Naive B cell (primary cell): ENCODE measurements around the gene PTPRG. TPM values are rescaled to one million over a fixed set of nuclear protein-coding genes. Genes with fewer than 3 reads are reported as not detected.

Source experiments
- ATAC-seq, 2 donors: fragments of 150-1000 bp; cut with Tn5 transposase; 2 replicates each; pipeline ENCODE4 v1.10.0; 2021; ENCODE audit warnings: low read depth in 2 of 2, mild to moderate bottlenecking in 2 of 2, moderate library complexity in 2 of 2
- DNase-seq: peaks from one replicate; pipeline ENCODE4 v3.0.0; 2022
- H3K27ac Mint-ChIP-seq, 6 donors: one replicate each; pipeline ENCODE4 v1.8.0; 2020 to 2022; ENCODE audit warnings: mild to moderate bottlenecking in 6 of 6, mixed read lengths in 6 of 6, moderate library complexity in 5 of 6, inconsistent platforms in 2 of 6
- H3K27me3 Mint-ChIP-seq, 3 donors: one replicate each; pipeline ENCODE4 v1.8.0; 2021 to 2022; ENCODE audit warnings: mixed read lengths in 3 of 3, mild to moderate bottlenecking in 1 of 3
- H3K36me3 Mint-ChIP-seq, 2 donors: one replicate each; pipeline ENCODE4 v1.8.0; 2020 to 2022; ENCODE audit warnings: mixed read lengths in 2 of 2, inconsistent platforms in 1 of 2, mild to moderate bottlenecking in 1 of 2
- H3K4me1 Mint-ChIP-seq, 3 donors: one replicate each; pipeline ENCODE4 v1.8.0; 2020 to 2022; ENCODE audit warnings: mixed read lengths in 3 of 3, inconsistent platforms in 1 of 3, mild to moderate bottlenecking in 1 of 3, moderate library complexity in 1 of 3
- H3K4me3 Mint-ChIP-seq, 8 donors: one replicate each; pipeline ENCODE4 v1.8.0; 2020 to 2022; ENCODE audit warnings: mild to moderate bottlenecking in 8 of 8, mixed read lengths in 8 of 8, moderate library complexity in 8 of 8, inconsistent platforms in 2 of 8
- H3K9me3 Mint-ChIP-seq, 7 donors: one replicate each; pipeline ENCODE4 v1.8.0; 2020 to 2022; ENCODE audit warnings: mixed read lengths in 7 of 7, mild to moderate bottlenecking in 5 of 7, inconsistent platforms in 2 of 7, moderate library complexity in 1 of 7
- polyA plus RNA-seq, 6 donors: library from polyadenylated mRNA; unstranded; fragments of 300-500 nt; fragmentation: Illumina TruSeq; gene quantifications; one replicate each; pipeline ENCODE4 v1.2.3, GENCODE V29; 2021; ENCODE audit warnings: low read depth in 6 of 6

The PTPRG gene
- polyA plus RNA-seq, 6 donors from 2014 or later, result 0.05 to 0.20 (median 0.10) TPM; not detected in 1

GRCh38 chr3:61602466-61602865 lies 41.1 kb downstream of the PTPRG start:
- H3K36me3 Mint-ChIP-seq, result no peaks in the 10 kb centered on the region
- peaks cover 0 to 8% (median 3%) of the 10 kb centered on the region in 7 donors for H3K9me3 Mint-ChIP-seq
- no peak for ATAC-seq
- H3K4me3 Mint-ChIP-seq, result no peak overlapping the region
- no peak for DNase-seq
- no peaks in the 10 kb centered on the region for H3K4me1 Mint-ChIP-seq
- no peak overlapping the region for H3K27ac Mint-ChIP-seq
- H3K27me3 Mint-ChIP-seq, result peaks cover 0 to 7% (median 6%) of the 10 kb centered on the region in 3 donors

- no peaks in the 10 kb centered on the region for H3K4me1 Mint-ChIP-seq
- no peak for ATAC-seq
- H3K4me3 Mint-ChIP-seq, result no peak overlapping the region
- no peaks in the 10 kb centered on the region for H3K36me3 Mint-ChIP-seq
- H3K27ac Mint-ChIP-seq, result no peak overlapping the region
- no peak for DNase-seq
- H3K27me3 Mint-ChIP-seq, result peaks cover 0 to 6% (median 3%) of the 10 kb centered on the region in 3 donors
- H3K9me3 Mint-ChIP-seq, result peaks cover 0 to 8% (median 4%) of the 10 kb centered on the region in 7 donors
These were observed 44.3 kb downstream of the PTPRG start for GRCh38 chr3:61605589-61606175.

DNA sequence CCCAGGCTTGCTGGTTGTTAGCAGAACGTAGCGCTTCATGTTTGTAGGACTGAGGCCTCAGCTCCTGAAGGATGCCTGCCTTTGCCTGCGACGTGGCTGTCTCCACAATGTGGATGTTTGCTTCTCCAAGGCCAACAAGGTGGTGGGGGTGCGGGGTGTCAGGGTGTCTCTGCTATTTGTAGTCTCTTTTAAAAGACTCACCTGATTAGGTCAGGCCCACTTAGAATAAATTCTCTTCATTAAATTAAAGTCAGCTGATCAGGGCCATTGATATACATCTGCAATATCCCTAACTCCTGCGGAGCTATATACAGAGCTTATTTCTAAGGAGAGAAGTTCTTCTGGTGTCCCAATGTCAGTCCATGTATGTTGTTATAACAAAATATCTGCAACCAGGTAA lies 44.8 kb downstream of the PTPRG start:
- Mint-ChIP-seq H3K27ac (no peak overlapping the region), H3K27me3 (peaks cover 0 to 6% (median 3%) of the 10 kb centered on the region in 3 donors), H3K4me3 (no peak overlapping the region), H3K4me1 (no peaks in the 10 kb centered on the region), H3K36me3 (no peaks in the 10 kb centered on the region), H3K9me3 (peaks cover 0 to 8% (median 4%) of the 10 kb centered on the region in 7 donors)
- DNase-seq (no peak), ATAC-seq (no peak)

DNA sequence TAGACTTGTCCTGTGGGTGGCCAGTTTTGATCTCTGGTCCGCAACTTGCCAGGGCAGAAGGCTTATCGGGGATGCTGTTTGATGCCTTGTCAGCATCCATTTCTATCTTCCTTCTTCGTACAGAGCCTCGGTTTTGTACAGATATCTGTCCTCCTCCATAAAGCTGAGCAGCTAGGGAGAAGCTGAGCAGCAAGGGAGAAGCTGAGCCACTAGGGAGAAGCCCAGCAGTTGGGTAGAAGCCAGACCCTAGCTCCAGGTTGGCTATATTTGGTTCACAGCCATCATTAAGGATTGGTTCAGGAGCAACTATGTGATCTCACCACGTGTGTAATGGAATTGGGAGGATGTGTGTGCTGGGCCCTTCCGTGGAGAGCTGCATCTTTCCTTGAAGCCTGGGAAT lies 46.7 kb downstream of the PTPRG start:
- H3K4me1 Mint-ChIP-seq, result no peaks in the 10 kb centered on the region
- no peak overlapping the region for H3K27ac Mint-ChIP-seq
- DNase-seq, result no peak
- no peak for ATAC-seq
- H3K9me3 Mint-ChIP-seq, result peaks cover 0 to 8% (median 4%) of the 10 kb centered on the region in 7 donors
- no peaks in the 10 kb centered on the region for H3K27me3 Mint-ChIP-seq
- no peaks in the 10 kb centered on the region for H3K36me3 Mint-ChIP-seq
- H3K4me3 Mint-ChIP-seq, result no peak overlapping the region

GRCh38 chr3:61608711-61609110 lies 47.3 kb downstream of the PTPRG start:
- ATAC-seq, result no peak
- H3K4me3 Mint-ChIP-seq, result no peak overlapping the region
- no peaks in the 10 kb centered on the region for H3K27me3 Mint-ChIP-seq
- no peaks in the 10 kb centered on the region for H3K36me3 Mint-ChIP-seq
- H3K9me3 Mint-ChIP-seq, result peaks cover 0 to 6% (median 2%) of the 10 kb centered on the region in 7 donors
- no peak overlapping the region for H3K27ac Mint-ChIP-seq
- DNase-seq, result no peak
- H3K4me1 Mint-ChIP-seq, result no peaks in the 10 kb centered on the region

DNA sequence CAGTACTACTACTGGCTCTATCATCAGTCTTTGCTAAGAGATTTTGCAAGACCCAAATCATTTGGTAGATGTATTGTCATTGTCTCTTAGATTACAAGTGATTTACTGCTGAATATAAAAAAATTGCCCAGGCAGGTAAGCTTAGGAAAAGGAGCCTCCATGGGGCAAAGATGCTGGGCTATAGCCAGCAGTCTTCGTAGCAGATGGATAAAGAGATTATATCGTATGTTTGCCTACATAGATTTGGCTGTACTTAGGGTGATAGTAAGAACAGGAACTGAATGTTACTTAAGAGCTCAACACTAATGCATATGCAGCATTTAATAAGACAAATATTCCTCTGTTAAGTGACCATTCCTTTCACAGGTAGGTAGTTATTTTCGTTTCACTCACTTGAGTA lies 48.9 kb downstream of the PTPRG start:
- no peaks in the 10 kb centered on the region for H3K4me1 Mint-ChIP-seq
- no peak overlapping the region for H3K27ac Mint-ChIP-seq
- peak overlapping the region in 1 of 8 donors; percentile 41 for H3K4me3 Mint-ChIP-seq
- H3K9me3 Mint-ChIP-seq, result peaks cover 0 to 5% (median 2%) of the 10 kb centered on the region in 7 donors
- no peaks in the 10 kb centered on the region for H3K36me3 Mint-ChIP-seq
- H3K27me3 Mint-ChIP-seq, result peaks cover 0 to 4% (median 0%) of the 10 kb centered on the region in 3 donors
- no peak for DNase-seq
- ATAC-seq, result no peak

- no peak for ATAC-seq
- no peaks in the 10 kb centered on the region for H3K4me1 Mint-ChIP-seq
- no peaks in the 10 kb centered on the region for H3K36me3 Mint-ChIP-seq
- no peak for DNase-seq
- peaks cover 0 to 8% (median 2%) of the 10 kb centered on the region in 7 donors for H3K9me3 Mint-ChIP-seq
- H3K4me3 Mint-ChIP-seq, result no peak overlapping the region
- H3K27me3 Mint-ChIP-seq, result peaks cover 0 to 4% (median 0%) of the 10 kb centered on the region in 3 donors
- H3K27ac Mint-ChIP-seq, result no peak overlapping the region
These were observed 51.1 kb downstream of the PTPRG start for GRCh38 chr3:61612211-61613194.

- Mint-ChIP-seq H3K9me3 (peaks cover 0 to 5% (median 2%) of the 10 kb centered on the region in 7 donors), H3K36me3 (no peaks in the 10 kb centered on the region), H3K4me1 (no peaks in the 10 kb centered on the region), H3K27ac (no peak overlapping the region), H3K27me3 (peaks cover 0 to 4% (median 0%) of the 10 kb centered on the region in 3 donors), H3K4me3 (no peak overlapping the region)
- ATAC-seq (no peak), DNase-seq (no peak)
These were observed 52.3 kb downstream of the PTPRG start for GRCh38 chr3:61613666-61614065.

GRCh38 chr3:61615643-61616042 lies 54.3 kb downstream of the PTPRG start:
- peak overlapping the region in 1 of 6 donors; percentile 18 for H3K27ac Mint-ChIP-seq
- H3K27me3 Mint-ChIP-seq, result peaks cover 0 to 4% (median 0%) of the 10 kb centered on the region in 3 donors
- no peak for ATAC-seq
- H3K36me3 Mint-ChIP-seq, result no peaks in the 10 kb centered on the region
- no peak for DNase-seq
- H3K4me3 Mint-ChIP-seq, result no peak overlapping the region
- H3K4me1 Mint-ChIP-seq, result no peaks in the 10 kb centered on the region
- peaks cover 0 to 5% (median 2%) of the 10 kb centered on the region in 7 donors for H3K9me3 Mint-ChIP-seq

DNA sequence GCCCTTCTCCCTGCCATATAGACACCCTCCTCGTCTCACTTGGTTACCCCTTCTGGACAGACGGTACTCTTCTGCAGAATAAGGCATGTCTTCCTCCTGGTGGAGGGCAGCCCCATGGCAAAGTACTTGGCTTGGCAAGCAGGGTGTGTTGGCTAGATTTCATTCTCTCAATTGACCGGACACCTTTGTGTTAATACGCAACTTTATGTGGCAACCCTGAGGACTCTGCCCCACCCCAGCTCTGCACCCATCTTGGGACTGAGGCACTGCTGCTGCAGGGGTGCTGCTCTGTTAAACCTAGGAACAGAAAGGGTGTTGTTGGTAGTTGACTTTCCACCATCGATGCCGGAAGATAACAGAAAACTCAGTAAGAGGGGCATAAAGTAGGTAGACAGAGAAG lies 55.2 kb downstream of the PTPRG start:
- H3K27me3 Mint-ChIP-seq, result peaks cover 0 to 4% (median 0%) of the 10 kb centered on the region in 3 donors
- ATAC-seq (no peak), DNase-seq (no peak)
- no peaks in the 10 kb centered on the region for H3K4me1 Mint-ChIP-seq
- no peaks in the 10 kb centered on the region for H3K36me3 Mint-ChIP-seq
- H3K9me3 Mint-ChIP-seq, result peaks cover 0 to 5% (median 0%) of the 10 kb centered on the region in 7 donors
- H3K4me3 Mint-ChIP-seq, result no peak overlapping the region
- H3K27ac Mint-ChIP-seq, result peak overlapping the region in 1 of 6 donors; percentile 2

DNA sequence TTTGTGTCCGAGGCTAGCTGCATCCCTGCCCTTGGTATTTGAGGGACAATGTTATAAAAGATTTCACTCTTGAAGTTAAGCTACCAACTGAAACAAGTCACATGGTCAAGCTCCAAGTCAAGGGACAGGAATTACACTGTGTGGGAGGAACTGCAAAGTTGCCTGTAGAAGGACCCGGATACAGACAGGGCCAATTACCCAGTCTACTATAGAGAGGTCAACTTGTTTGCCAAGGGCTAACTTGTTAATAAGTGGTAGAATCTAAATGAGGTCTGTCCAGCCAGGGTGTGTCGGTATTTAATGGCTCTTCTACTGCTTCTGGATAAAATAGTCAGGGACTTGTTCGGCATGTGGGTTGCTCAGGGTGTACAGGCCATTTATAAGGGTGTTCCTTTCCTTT lies 55.7 kb downstream of the PTPRG start:
- no peak for ATAC-seq
- H3K4me3 Mint-ChIP-seq, result no peak overlapping the region
- H3K4me1 Mint-ChIP-seq, result no peaks in the 10 kb centered on the region
- H3K27me3 Mint-ChIP-seq, result peaks cover 0 to 4% (median 0%) of the 10 kb centered on the region in 3 donors
- no peak for DNase-seq
- H3K36me3 Mint-ChIP-seq, result no peaks in the 10 kb centered on the region
- peaks cover 0 to 5% (median 0%) of the 10 kb centered on the region in 7 donors for H3K9me3 Mint-ChIP-seq
- H3K27ac Mint-ChIP-seq, result no peak overlapping the region

- Mint-ChIP-seq H3K27ac (no peak overlapping the region), H3K4me1 (no peaks in the 10 kb centered on the region), H3K9me3 (peaks cover 0 to 5% (median 0%) of the 10 kb centered on the region in 7 donors), H3K27me3 (peaks cover 0 to 4% (median 0%) of the 10 kb centered on the region in 3 donors), H3K36me3 (no peaks in the 10 kb centered on the region), H3K4me3 (no peak overlapping the region)
- no peak for DNase-seq
- ATAC-seq, result no peak
These were observed 56.3 kb downstream of the PTPRG start for GRCh38 chr3:61617651-61618050.

DNA sequence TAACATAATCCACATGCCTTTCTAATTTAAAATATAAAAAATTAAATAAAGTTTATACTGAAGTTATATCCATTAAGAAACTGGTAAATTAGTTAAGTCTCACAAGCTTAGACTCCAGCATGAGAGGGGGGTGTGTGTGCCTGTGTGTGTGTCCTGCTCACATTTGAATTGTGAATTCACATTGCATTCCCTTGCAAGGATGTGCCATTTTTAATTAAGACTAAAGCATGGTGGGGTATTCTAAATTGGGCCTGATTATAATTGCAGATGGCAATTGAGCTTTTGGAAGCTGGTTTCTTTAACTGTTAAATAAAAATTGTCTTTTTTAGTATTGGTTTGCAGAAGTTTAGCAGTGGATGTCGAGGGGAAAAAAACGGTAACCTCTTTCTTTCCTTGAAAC lies 56.9 kb downstream of the PTPRG start:
- Mint-ChIP-seq H3K27ac (no peak overlapping the region), H3K9me3 (peaks cover 0 to 5% (median 1%) of the 10 kb centered on the region in 7 donors), H3K4me3 (no peak overlapping the region), H3K4me1 (no peaks in the 10 kb centered on the region), H3K27me3 (peaks cover 0 to 4% (median 0%) of the 10 kb centered on the region in 3 donors), H3K36me3 (no peaks in the 10 kb centered on the region)
- ATAC-seq, result no peak
- DNase-seq, result no peak
